GM23338 (cell line): ENCODE results near the gene PYGO2. TPM values are rescaled to one million over a fixed set of nuclear protein-coding genes. Genes with fewer than 3 reads are reported as not detected.

Experiments
- ATAC-seq: fragments of 200-7000 bp; cut with Tn5 transposase; 3 replicates; pipeline ENCODE4 v1.9.1; 2020
- DNase-seq: peaks from one replicate; pipeline ENCODE4 v3.0.0-alpha.2; 2015; ENCODE audit warnings: low spot score
- H2AFZ ChIP-seq: fragments of 200-600 bp; sonication (generic); 2 replicates; pipeline ENCODE4 v1.8.0; 2016; ENCODE audit warnings: antibody characterized with exemption, mild to moderate bottlenecking, moderate library complexity
- H3F3A ChIP-seq: fragments of 200-600 bp; sonication (generic); replicated peaks from 2 replicates; pipeline ENCODE4 v1.8.0; 2017; ENCODE audit warnings: antibody characterized with exemption, mixed run types, low read depth
- H3K27ac ChIP-seq: fragments of 200-600 bp; sonication (generic); 2 replicates; pipeline ENCODE4 v1.6.1; 2016; ENCODE audit warnings: low read depth
- H3K27me3 ChIP-seq: fragments of 200-600 bp; sonication (generic); 2 replicates; pipeline ENCODE4 v1.8.0; 2016; ENCODE audit warnings: mild to moderate bottlenecking, mixed run types, moderate library complexity; ENCODE audit not compliant: insufficient read depth
- H3K36me3 ChIP-seq: fragments of 200-600 bp; sonication (generic); 2 replicates; pipeline ENCODE4 v1.8.0; 2016; ENCODE audit warnings: mild to moderate bottlenecking; ENCODE audit not compliant: insufficient read depth
- H3K4me1 ChIP-seq: fragments of 200-600 bp; sonication (generic); 2 replicates; pipeline ENCODE4 v1.8.0; 2016; ENCODE audit warnings: mild to moderate bottlenecking, moderate library complexity; ENCODE audit not compliant: insufficient read depth
- H3K4me2 ChIP-seq: fragments of 200-600 bp; sonication (generic); 2 replicates; pipeline ENCODE4 v1.7.1; 2017; ENCODE audit warnings: mixed run types
- H3K4me3 ChIP-seq: fragments of 200-600 bp; sonication (generic); 2 replicates; pipeline ENCODE4 v1.6.1; 2016; ENCODE audit warnings: mixed run types
- H3K79me2 ChIP-seq: fragments of 200-600 bp; sonication (generic); replicated peaks from 2 replicates; pipeline ENCODE4 v1.8.0; 2017; ENCODE audit warnings: mild to moderate bottlenecking; ENCODE audit not compliant: insufficient read depth
- H3K9me2 ChIP-seq: fragments of 200-600 bp; sonication (generic); 2 replicates; pipeline ENCODE4 v1.8.0; 2017; ENCODE audit not compliant: insufficient read depth
- H4K20me1 ChIP-seq: fragments of 200-600 bp; sonication (generic); replicated peaks from 2 replicates; pipeline ENCODE4 v1.8.0; 2017; ENCODE audit warnings: mild to moderate bottlenecking; ENCODE audit not compliant: insufficient read depth
- H3K27ac Mint-ChIP-seq: 2 replicates; pipeline ENCODE4 v1.8.0; 2020; ENCODE audit warnings: inconsistent platforms, mild to moderate bottlenecking, moderate library complexity, mixed read lengths
- H3K27me3 Mint-ChIP-seq: 3 replicates; pipeline ENCODE4 v1.8.0; 2022; ENCODE audit warnings: low read depth, mild to moderate bottlenecking, moderate library complexity, mixed read lengths, inconsistent platforms; ENCODE audit not compliant: insufficient read depth, poor library complexity
- H3K36me3 Mint-ChIP-seq: 3 replicates; pipeline ENCODE4 v1.8.0; 2021; ENCODE audit warnings: low read depth, mild to moderate bottlenecking, inconsistent platforms, moderate library complexity, mixed read lengths
- H3K4me1 Mint-ChIP-seq: 3 replicates; pipeline ENCODE4 v1.8.0; 2020; ENCODE audit warnings: mild to moderate bottlenecking, inconsistent platforms, mixed read lengths
- H3K4me3 Mint-ChIP-seq: 3 replicates; pipeline ENCODE4 v1.8.0; 2021; ENCODE audit warnings: moderate library complexity, mild to moderate bottlenecking, inconsistent platforms, mixed read lengths
- H3K9me3 Mint-ChIP-seq: 3 replicates; pipeline ENCODE4 v1.8.0; 2020; ENCODE audit warnings: moderate library complexity, mild to moderate bottlenecking, inconsistent platforms, mixed read lengths
- polyA plus RNA-seq: library from polyadenylated mRNA; unstranded; fragments of >200 nt; fragmentation: Nextera tagmentation; extraction: Ambion mirVana; gene quantifications from 2 replicates; pipeline ENCODE4 v1.2.1, GENCODE V29; 2016
- total RNA-seq: library from RNA; depleted of rRNA; stranded (reverse); fragments of >200 nt; shearing (Covaris generic); gene quantifications from 2 replicates; pipeline ENCODE4 v1.2.3, GENCODE V29; 2014
- TF ChIP-seq, protein P1 (sequence below), 2 experiments: fragments of 200-600 bp in 1 of 2; sonication (generic) in 1 of 2; conservative IDR thresholded peaks; 2 replicates each; pipeline versions ENCODE4 v1.5.1 to v1.6.1; 2016 to 2017; ENCODE audit warnings: antibody characterized with exemption in 2 of 2, low read depth in 2 of 2, mild to moderate bottlenecking in 2 of 2, moderate library complexity in 1 of 2
- TF ChIP-seq, protein P2 (sequence below): fragments of 250-450 bp; sonication (Bioruptor Pico); IDR thresholded peaks from 2 replicates; pipeline ENCODE4 v1.5.0; 2020; ENCODE audit warnings: mild to moderate bottlenecking, moderate library complexity

Gene PYGO2
- total and polyA plus RNA-seq, 2 experiments from 2014 or later: 11.0 to 29.0 TPM

DNA sequence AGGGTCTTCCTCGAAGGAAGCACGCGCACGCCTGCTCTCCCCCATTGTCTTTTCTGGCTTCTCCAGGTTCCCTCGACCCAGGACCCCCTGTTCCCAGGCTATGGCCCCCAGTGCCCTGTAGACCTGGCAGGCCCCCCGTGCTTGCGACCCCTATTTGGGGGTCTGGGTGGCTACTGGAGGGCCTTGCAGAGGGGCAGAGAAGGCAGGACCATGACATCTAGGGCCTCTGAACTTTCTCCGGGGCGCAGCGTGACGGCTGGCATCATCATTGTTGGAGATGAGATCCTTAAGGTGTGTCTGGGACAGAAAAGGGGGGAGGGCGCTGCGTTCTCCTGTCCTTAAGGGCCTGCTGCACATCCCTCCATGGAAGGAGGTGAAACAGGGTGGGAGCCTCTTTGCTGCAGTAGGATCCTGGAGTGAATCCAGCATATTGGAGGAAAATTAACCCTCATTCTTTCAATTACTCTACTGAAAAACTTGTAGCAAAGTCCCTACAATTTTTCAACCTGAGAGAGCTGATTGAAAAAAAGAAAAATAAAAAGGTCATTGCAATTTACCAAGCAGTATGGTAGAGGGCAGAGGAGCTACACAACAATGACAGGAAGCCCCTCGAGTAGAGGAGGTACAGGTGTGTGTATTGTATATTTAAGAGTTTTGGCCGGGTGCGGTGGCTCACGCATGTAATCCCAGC, 22.3 kb upstream of the PYGO2 start:
- peaks cover 69% of the 10 kb centered on the region for H3K79me2 ChIP-seq
- ATAC-seq: peak; percentile 3; the same call in 2 of the 3 replicates
- peaks cover 24% of the 10 kb centered on the region for H3F3A ChIP-seq
- peak overlapping the region; percentile 95 for H3K4me2 ChIP-seq
- H3K9me2 ChIP-seq: no peaks in the 10 kb centered on the region
- H4K20me1 ChIP-seq: peaks cover 16% of the 10 kb centered on the region; the same call in 1 of the 2 replicates
- TF ChIP-seq, protein P1, sequence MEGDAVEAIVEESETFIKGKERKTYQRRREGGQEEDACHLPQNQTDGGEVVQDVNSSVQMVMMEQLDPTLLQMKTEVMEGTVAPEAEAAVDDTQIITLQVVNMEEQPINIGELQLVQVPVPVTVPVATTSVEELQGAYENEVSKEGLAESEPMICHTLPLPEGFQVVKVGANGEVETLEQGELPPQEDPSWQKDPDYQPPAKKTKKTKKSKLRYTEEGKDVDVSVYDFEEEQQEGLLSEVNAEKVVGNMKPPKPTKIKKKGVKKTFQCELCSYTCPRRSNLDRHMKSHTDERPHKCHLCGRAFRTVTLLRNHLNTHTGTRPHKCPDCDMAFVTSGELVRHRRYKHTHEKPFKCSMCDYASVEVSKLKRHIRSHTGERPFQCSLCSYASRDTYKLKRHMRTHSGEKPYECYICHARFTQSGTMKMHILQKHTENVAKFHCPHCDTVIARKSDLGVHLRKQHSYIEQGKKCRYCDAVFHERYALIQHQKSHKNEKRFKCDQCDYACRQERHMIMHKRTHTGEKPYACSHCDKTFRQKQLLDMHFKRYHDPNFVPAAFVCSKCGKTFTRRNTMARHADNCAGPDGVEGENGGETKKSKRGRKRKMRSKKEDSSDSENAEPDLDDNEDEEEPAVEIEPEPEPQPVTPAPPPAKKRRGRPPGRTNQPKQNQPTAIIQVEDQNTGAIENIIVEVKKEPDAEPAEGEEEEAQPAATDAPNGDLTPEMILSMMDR (conservative IDR thresholded peaks at IDR 0.05; ENCODE audit: low read depth in 2 of 2): 0 out of 4 replicates have a peak, but pooled peaks of 1 of the 2 experiments have one; percentile 7
- TF ChIP-seq, protein P2, sequence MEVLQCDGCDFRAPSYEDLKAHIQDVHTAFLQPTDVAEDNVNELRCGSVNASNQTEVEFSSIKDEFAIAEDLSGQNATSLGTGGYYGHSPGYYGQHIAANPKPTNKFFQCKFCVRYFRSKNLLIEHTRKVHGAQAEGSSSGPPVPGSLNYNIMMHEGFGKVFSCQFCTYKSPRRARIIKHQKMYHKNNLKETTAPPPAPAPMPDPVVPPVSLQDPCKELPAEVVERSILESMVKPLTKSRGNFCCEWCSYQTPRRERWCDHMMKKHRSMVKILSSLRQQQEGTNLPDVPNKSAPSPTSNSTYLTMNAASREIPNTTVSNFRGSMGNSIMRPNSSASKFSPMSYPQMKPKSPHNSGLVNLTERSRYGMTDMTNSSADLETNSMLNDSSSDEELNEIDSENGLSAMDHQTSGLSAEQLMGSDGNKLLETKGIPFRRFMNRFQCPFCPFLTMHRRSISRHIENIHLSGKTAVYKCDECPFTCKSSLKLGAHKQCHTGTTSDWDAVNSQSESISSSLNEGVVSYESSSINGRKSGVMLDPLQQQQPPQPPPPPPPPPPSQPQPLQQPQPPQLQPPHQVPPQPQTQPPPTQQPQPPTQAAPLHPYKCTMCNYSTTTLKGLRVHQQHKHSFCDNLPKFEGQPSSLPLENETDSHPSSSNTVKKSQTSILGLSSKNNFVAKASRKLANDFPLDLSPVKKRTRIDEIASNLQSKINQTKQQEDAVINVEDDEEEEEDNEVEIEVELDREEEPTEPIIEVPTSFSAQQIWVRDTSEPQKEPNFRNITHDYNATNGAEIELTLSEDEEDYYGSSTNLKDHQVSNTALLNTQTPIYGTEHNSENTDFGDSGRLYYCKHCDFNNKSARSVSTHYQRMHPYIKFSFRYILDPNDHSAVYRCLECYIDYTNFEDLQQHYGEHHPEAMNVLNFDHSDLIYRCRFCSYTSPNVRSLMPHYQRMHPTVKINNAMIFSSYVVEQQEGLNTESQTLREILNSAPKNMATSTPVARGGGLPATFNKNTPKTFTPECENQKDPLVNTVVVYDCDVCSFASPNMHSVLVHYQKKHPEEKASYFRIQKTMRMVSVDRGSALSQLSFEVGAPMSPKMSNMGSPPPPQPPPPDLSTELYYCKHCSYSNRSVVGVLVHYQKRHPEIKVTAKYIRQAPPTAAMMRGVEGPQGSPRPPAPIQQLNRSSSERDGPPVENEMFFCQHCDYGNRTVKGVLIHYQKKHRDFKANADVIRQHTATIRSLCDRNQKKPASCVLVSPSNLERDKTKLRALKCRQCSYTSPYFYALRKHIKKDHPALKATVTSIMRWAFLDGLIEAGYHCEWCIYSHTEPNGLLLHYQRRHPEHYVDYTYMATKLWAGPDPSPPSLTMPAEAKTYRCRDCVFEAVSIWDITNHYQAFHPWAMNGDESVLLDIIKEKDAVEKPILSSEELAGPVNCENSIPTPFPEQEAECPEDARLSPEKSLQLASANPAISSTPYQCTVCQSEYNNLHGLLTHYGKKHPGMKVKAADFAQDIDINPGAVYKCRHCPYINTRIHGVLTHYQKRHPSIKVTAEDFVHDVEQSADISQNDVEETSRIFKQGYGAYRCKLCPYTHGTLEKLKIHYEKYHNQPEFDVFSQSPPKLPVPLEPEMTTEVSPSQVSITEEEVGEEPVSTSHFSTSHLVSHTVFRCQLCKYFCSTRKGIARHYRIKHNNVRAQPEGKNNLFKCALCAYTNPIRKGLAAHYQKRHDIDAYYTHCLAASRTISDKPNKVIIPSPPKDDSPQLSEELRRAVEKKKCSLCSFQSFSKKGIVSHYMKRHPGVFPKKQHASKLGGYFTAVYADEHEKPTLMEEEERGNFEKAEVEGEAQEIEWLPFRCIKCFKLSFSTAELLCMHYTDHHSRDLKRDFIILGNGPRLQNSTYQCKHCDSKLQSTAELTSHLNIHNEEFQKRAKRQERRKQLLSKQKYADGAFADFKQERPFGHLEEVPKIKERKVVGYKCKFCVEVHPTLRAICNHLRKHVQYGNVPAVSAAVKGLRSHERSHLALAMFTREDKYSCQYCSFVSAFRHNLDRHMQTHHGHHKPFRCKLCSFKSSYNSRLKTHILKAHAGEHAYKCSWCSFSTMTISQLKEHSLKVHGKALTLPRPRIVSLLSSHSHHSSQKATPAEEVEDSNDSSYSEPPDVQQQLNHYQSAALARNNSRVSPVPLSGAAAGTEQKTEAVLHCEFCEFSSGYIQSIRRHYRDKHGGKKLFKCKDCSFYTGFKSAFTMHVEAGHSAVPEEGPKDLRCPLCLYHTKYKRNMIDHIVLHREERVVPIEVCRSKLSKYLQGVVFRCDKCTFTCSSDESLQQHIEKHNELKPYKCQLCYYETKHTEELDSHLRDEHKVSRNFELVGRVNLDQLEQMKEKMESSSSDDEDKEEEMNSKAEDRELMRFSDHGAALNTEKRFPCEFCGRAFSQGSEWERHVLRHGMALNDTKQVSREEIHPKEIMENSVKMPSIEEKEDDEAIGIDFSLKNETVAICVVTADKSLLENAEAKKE (CRISPR knock-in tag): no peak
- H3K4me3 ChIP-seq: peak overlapping the region; percentile 69
- Mint-ChIP-seq H3K9me3 (no peaks in the 10 kb centered on the region; the same call in 2 of the 3 replicates), H3K27ac (no peak overlapping the region; the same call in 1 of the 2 replicates), H3K4me3 (no peak overlapping the region), H3K27me3 (peaks cover 6% of the 10 kb centered on the region), H3K36me3 (peaks cover 75% of the 10 kb centered on the region), H3K4me1 (peaks cover 6% of the 10 kb centered on the region)
- H3K4me1 ChIP-seq: peaks cover 9% of the 10 kb centered on the region
- H3K27me3 ChIP-seq: no peaks in the 10 kb centered on the region
- peaks cover 20% of the 10 kb centered on the region for H3K36me3 ChIP-seq
- DNase-seq: no peak
- H2AFZ ChIP-seq: no peak overlapping the region
- peak overlapping the region; percentile 41 for H3K27ac ChIP-seq
